ENCODE results near the gene GRM2. TPM values are rescaled to one million over a fixed set of nuclear protein-coding genes. Genes with fewer than 3 reads are reported as not detected.

Gene GRM2
- total RNA-seq, 1 experiment from 2014 or later = 5.6 TPM

DNA sequence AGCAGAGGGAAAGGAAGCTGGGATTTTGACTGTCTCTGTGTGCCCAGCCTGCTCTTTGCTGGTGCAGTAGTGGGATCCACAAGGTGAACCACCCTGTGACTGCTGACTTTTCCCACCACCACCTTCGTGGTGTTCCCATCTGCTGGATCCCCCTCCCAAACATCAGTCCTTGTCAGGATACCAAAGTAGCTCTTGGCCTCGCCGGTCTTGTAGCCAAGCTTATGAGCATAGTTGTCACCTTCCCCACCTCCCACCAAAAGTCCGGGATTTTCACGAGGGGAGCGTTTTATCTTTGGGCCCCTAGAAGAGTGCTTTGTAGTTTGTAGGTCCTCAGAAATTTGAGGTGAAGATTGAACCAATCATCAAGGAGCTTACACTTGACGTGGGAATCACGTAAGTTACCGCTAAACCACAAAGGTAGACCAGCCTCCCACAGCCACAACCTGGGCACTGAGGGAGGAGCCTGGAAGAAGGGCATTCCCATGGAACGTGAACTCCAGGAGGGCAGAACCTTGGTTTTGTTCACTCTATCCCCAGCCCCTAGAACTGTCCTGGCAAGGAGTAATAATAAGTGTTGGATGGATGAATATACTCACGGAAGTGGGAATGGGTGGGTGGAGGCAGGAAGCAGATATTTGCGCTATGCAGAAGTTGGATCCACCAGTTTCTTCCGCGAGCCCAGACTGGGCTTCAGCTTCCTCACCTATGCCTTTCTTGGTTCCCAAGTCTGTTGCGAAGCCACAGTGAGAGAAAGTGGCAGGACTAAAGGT is 36.6 kb upstream of the GRM2 start:
- no peak for TF ChIP-seq EZH2 (IDR thresholded peaks at IDR 0.05; ENCODE audit: borderline replicate concordance, low read depth, low read length, poor library complexity, severe bottlenecking)
- TF ChIP-seq, protein P1, sequence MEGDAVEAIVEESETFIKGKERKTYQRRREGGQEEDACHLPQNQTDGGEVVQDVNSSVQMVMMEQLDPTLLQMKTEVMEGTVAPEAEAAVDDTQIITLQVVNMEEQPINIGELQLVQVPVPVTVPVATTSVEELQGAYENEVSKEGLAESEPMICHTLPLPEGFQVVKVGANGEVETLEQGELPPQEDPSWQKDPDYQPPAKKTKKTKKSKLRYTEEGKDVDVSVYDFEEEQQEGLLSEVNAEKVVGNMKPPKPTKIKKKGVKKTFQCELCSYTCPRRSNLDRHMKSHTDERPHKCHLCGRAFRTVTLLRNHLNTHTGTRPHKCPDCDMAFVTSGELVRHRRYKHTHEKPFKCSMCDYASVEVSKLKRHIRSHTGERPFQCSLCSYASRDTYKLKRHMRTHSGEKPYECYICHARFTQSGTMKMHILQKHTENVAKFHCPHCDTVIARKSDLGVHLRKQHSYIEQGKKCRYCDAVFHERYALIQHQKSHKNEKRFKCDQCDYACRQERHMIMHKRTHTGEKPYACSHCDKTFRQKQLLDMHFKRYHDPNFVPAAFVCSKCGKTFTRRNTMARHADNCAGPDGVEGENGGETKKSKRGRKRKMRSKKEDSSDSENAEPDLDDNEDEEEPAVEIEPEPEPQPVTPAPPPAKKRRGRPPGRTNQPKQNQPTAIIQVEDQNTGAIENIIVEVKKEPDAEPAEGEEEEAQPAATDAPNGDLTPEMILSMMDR (conservative IDR thresholded peaks at IDR 0.05; ENCODE audit: low read depth, low read length) = no peak
- no peaks in the 10 kb centered on the region for H3K9me3 ChIP-seq (ENCODE audit: low read depth, low read length, poor library complexity, severe bottlenecking)
- no peaks in the 10 kb centered on the region for H3K36me3 ChIP-seq (ENCODE audit: insufficient read depth, low read length, poor library complexity, severe bottlenecking)
- POLR2A ChIA-PET (ENCODE audit: low non-redundant PET) = no interaction called here
- BruUV-seq (replicated peaks) = no TSS peak
- peak overlapping the region; percentile 84 for H3K4me3 ChIP-seq (ENCODE audit: low read depth, low read length, poor library complexity, severe bottlenecking)
- no peak overlapping the region for H3K27ac ChIP-seq (ENCODE audit: low read depth, low read length, poor library complexity, severe bottlenecking)
- intact Hi-C loops (cut with micrococcal nuclease; ENCODE audit: unreplicated experiment) = no loop called here
- H3K4me1 ChIP-seq (ENCODE audit: insufficient read depth, low read length, poor library complexity, severe bottlenecking) = peaks cover 9% of the 10 kb centered on the region
- no peaks in the 10 kb centered on the region for H3K27me3 ChIP-seq (replicated peaks; ENCODE audit: insufficient read depth, low read depth, low read length, poor library complexity)
- no peak for DNase-seq (ENCODE audit: low spot score)
- CTCF ChIA-PET = interaction anchor here (0.5 to 2.1 kb wide), 2 partner anchors 168 to 1406 kb away, joined by 4 to 12 read pairs; no protein-coding TSS in a partner anchor

DNA sequence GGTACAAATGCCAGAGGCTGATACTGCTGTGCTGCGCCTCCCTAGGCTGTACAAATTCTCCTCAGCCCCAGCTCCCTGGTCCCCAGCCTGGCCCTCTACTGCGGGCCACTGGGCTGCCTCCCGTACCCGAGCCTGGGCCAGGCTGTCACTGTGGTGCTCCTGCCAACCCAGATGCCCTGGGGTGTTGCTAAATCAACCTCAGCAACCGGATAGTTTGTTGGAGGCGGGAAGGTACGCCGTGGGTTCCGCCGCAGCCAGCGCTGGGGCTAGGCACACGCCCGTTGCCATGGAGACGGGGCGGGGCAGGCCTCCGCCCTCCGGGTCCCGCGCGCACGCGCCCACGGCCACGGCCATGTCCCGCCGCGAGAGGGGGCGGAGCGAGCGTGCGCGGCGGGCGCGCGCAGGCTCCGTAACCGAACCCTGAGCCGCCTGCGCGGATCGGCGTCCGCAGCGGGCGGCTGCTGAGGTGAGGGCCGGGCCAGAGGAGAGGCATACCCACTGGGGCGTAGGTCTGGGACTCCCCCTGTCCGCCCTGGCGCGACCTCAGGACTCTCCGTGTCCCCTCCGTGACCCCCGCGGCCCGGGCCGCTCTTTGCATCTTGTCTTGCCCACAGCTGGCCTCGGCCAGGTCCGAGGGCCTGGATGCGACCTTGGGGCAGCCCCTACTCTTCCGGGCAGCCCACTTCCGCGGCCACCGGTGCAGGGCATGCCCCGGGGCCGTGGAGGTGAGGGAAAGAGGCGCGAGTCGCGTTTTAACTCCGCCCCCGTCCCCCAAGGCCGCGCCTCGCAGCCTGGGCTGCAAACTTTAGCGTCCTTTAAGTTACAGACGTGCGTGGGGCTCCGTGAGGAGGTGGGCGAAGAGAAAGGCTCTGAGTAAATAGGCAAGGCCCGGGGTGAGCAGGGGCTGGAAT is 35.8 kb upstream of the GRM2 start, which contains the start of gene TEX264:
TSS of gene TEX264 (plus strand) at position 430 of the 911 bp plus-strand sequence. CDS start 3,053 bp downstream, outside the sequence.
- peak within 1 kb of the TSS; percentile 84 for H3K4me3 ChIP-seq (ENCODE audit: low read depth, low read length, poor library complexity, severe bottlenecking)
- BruUV-seq (replicated peaks) = no TSS peak
- H3K27me3 ChIP-seq (replicated peaks; ENCODE audit: insufficient read depth, low read depth, low read length, poor library complexity) = no peaks in the 10 kb centered on the region
- H3K4me1 ChIP-seq (ENCODE audit: insufficient read depth, low read length, poor library complexity, severe bottlenecking) = peaks cover 9% of the 10 kb centered on the region
- ChIA-PET POLR2A (ENCODE audit: low non-redundant PET) (no interaction called here), CTCF (interaction anchor here (1.0 to 2.1 kb wide), 2 partner anchors 11 to 169 kb away, joined by 4 to 12 read pairs; no protein-coding TSS in a partner anchor)
- no peaks in the 10 kb centered on the region for H3K9me3 ChIP-seq (ENCODE audit: low read depth, low read length, poor library complexity, severe bottlenecking)
- TF ChIP-seq, protein P1 (conservative IDR thresholded peaks at IDR 0.05; ENCODE audit: low read depth, low read length) = no peak
- TF ChIP-seq EZH2 (IDR thresholded peaks at IDR 0.05; ENCODE audit: borderline replicate concordance, low read depth, low read length, poor library complexity, severe bottlenecking) = no peak
- intact Hi-C loops (cut with micrococcal nuclease; ENCODE audit: unreplicated experiment) = no loop called here
- DNase-seq (ENCODE audit: low spot score) = peak; percentile 80
- H3K27ac ChIP-seq (ENCODE audit: low read depth, low read length, poor library complexity, severe bottlenecking) = peak within 1 kb of the TSS; percentile 92
- no peaks in the 10 kb centered on the region for H3K36me3 ChIP-seq (ENCODE audit: insufficient read depth, low read length, poor library complexity, severe bottlenecking)

DNA sequence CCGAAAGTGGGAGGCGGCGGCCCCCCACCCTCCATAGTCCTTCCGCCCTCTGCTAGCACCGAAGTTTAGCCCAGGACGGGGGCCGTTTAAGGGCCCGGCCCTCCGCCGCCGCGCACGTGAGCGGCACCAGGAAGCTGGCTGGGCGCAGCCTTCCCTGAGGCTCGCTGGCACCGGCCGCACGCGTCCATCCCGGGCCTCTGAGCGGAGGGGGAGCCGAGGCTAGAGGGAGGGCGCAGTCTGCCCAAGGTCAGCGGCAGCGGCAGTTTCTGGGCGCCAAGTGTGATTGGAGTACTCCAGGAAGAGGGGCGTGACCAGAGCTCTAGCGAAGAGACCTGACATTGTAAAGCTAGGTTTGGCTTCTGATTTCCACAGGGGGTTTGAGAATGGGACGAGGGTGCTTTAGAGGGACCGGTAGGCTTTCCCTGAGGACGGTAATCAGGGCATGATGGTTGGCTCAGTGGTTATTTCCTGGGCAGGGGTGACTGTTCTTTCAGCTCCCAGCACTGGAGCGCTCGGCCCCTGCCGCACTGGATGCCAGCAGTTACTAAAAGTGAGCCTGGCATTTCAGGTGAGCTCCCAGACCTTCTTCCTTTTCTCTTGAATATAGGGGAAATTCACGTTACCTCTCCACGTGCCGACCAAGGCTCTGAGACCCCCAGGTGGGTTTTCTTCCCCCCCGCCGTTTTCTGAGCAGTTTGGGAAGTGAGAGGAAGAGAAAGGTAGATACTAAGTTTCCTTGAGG is 35.0 kb upstream of the GRM2 start:
- Histone ChIP-seq H3K4me3 (ENCODE audit: low read depth, low read length, poor library complexity, severe bottlenecking) (peak overlapping the region; percentile 84), H3K27me3 (replicated peaks; ENCODE audit: insufficient read depth, low read depth, low read length, poor library complexity) (no peaks in the 10 kb centered on the region), H3K36me3 (ENCODE audit: insufficient read depth, low read length, poor library complexity, severe bottlenecking) (no peaks in the 10 kb centered on the region), H3K4me1 (ENCODE audit: insufficient read depth, low read length, poor library complexity, severe bottlenecking) (peaks cover 9% of the 10 kb centered on the region), H3K27ac (ENCODE audit: low read depth, low read length, poor library complexity, severe bottlenecking) (peak overlapping the region; percentile 92), H3K9me3 (ENCODE audit: low read depth, low read length, poor library complexity, severe bottlenecking) (no peaks in the 10 kb centered on the region)
- intact Hi-C loops (cut with micrococcal nuclease; ENCODE audit: unreplicated experiment) = no loop called here
- no TSS peak for BruUV-seq (replicated peaks)
- no peak for TF ChIP-seq EZH2 (IDR thresholded peaks at IDR 0.05; ENCODE audit: borderline replicate concordance, low read depth, low read length, poor library complexity, severe bottlenecking)
- TF ChIP-seq, protein P1 (conservative IDR thresholded peaks at IDR 0.05; ENCODE audit: low read depth, low read length) = no peak
- ChIA-PET POLR2A (ENCODE audit: low non-redundant PET) (no interaction called here), CTCF (interaction anchor here (1.0 kb wide), 1 partner anchor 10 kb away, joined by 4 read pairs; no protein-coding TSS in a partner anchor)
- peak; percentile 29 for DNase-seq (ENCODE audit: low spot score)

All from A673 (cell line).